BE2C (cell line): ENCODE measurements around the gene SAMD10.
"Not testable (repeated sequence)": the region's sequence is repeated elsewhere in the genome, so short reads cannot be mapped to it uniquely, and the experiment has no call there.

Source experiments
- DNase-seq: peaks from one replicate; pipeline ENCODE4 v3.0.0-alpha.2; 2020
- H3K27me3 ChIP-seq: fragments of 250-450 bp; sonication (Bioruptor Pico); 2 replicates; pipeline ENCODE4 v1.5.1; 2020; ENCODE audit warnings: mild to moderate bottlenecking
- H3K36me3 ChIP-seq: fragments of 250-450 bp; sonication (Bioruptor Pico); 2 replicates; pipeline ENCODE4 v1.5.1; 2020; ENCODE audit warnings: mild to moderate bottlenecking
- H3K4me1 ChIP-seq: fragments of 250-450 bp; sonication (Bioruptor Pico); 2 replicates; pipeline ENCODE4 v1.5.1; 2020
- H3K4me3 ChIP-seq: 2 replicates; pipeline ENCODE4 v1.5.1; 2011; ENCODE audit warnings: low read depth, low read length
- H3K9me3 ChIP-seq: fragments of 250-450 bp; sonication (Bioruptor Pico); 2 replicates; pipeline ENCODE4 v1.5.1; 2020
- CTCF ChIP-seq: IDR thresholded peaks from 2 replicates; pipeline ENCODE4 v1.5.1; 2012; ENCODE audit warnings: mild to moderate bottlenecking, low read depth, low read length

SAMD10 gene

GRCh38 chr20:63930971-63931553 lies 48.4 kb downstream of the SAMD10 start:
- Histone ChIP-seq H3K27me3 (no peaks in the 10 kb centered on the region), H3K36me3 (peaks cover 79% of the 10 kb centered on the region), H3K4me1 (no peaks in the 10 kb centered on the region), H3K4me3 (no peak overlapping the region), H3K9me3 (no peaks in the 10 kb centered on the region)
- DNase-seq, result no peak
- no peak for TF ChIP-seq CTCF

- H3K4me3 ChIP-seq, H3K4me1 ChIP-seq, H3K27me3 ChIP-seq, H3K9me3 ChIP-seq, DNase-seq: not testable (repeated sequence)
- H3K36me3 ChIP-seq, result peaks cover 65% of the 10 kb centered on the region
These were observed 50.0 kb downstream of the SAMD10 start for GRCh38 chr20:63929473-63929883.

- Histone ChIP-seq H3K27me3 (no peaks in the 10 kb centered on the region), H3K4me1 (no peaks in the 10 kb centered on the region), H3K36me3 (peaks cover 64% of the 10 kb centered on the region), H3K4me3 (no peak overlapping the region), H3K9me3 (no peaks in the 10 kb centered on the region)
- DNase-seq, result no peak
- no peak for TF ChIP-seq CTCF
These were observed 50.4 kb downstream of the SAMD10 start for GRCh38 chr20:63929071-63929470.

- no peak for TF ChIP-seq CTCF
- DNase-seq, result no peak
- peaks cover 48% of the 10 kb centered on the region for H3K36me3 ChIP-seq
- no peaks in the 10 kb centered on the region for H3K9me3 ChIP-seq
- no peaks in the 10 kb centered on the region for H3K4me1 ChIP-seq
- H3K27me3 ChIP-seq, result no peaks in the 10 kb centered on the region
- H3K4me3 ChIP-seq, result no peak overlapping the region
These were observed 53.1 kb downstream of the SAMD10 start for GRCh38 chr20:63926298-63926697.

GRCh38 chr20:63924241-63924640 lies 55.2 kb downstream of the SAMD10 start:
- H3K4me1 ChIP-seq, result no peaks in the 10 kb centered on the region
- peaks cover 34% of the 10 kb centered on the region for H3K36me3 ChIP-seq
- H3K27me3 ChIP-seq, result no peaks in the 10 kb centered on the region
- no peak for TF ChIP-seq CTCF
- no peaks in the 10 kb centered on the region for H3K9me3 ChIP-seq
- no peak overlapping the region for H3K4me3 ChIP-seq
- DNase-seq, result no peak
